A673 (cell line): ENCODE measurements around the gene FNDC3B.

Experiments used
- EZH2 ChIP-seq: fragments of 200-600 bp; sonication (generic); IDR thresholded peaks from 2 replicates; pipeline ENCODE4 v1.6.1; 2017; ENCODE audit warnings: borderline replicate concordance, low read depth, mild to moderate bottlenecking, mixed read lengths, antibody characterized with exemption, low read length; ENCODE audit not compliant: poor library complexity, severe bottlenecking
- TF ChIP-seq, protein P1 (sequence below): fragments of 300-800, 200-600 bp; sonication (generic); conservative IDR thresholded peaks from 2 replicates; pipeline ENCODE4 v1.5.1; 2017; ENCODE audit warnings: low read depth, mild to moderate bottlenecking, antibody characterized with exemption, low read length, moderate library complexity, mixed read lengths

DNA sequence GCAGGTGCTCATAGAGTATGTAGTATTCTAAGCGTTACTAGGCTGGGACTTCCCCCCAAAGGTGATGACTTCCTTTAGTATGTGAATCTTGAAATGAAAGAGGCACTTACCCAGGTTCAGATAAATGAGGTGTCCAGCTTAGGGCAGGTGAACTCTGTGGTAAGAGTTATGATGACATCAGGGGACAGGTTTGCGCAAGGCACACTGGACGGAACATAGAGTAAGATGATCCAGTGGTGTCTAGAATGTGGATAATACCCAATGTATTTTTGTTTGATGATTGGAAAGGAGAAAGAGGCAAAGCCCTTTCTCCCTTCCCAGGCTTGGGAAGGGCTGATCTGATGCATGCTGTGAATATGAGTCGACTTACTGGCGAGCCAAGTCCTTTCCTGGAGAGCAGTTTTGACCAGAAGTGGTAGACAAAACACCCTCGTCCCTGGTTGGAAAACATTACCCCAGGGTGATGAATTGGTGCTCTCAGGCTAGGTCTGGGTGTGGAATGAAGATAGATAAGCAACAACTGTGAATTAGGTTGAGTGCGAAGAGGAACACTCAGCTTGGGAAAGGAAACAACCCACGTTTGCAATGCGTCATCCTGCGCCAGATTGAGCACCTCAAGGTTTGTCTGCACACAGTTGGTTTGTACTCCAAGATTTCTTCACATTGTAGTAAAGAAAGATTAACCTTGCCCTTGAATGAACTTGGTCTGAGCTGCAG lies 284.7 kb downstream of the FNDC3B start:
- no peak for TF ChIP-seq EZH2
- TF ChIP-seq, protein P1, sequence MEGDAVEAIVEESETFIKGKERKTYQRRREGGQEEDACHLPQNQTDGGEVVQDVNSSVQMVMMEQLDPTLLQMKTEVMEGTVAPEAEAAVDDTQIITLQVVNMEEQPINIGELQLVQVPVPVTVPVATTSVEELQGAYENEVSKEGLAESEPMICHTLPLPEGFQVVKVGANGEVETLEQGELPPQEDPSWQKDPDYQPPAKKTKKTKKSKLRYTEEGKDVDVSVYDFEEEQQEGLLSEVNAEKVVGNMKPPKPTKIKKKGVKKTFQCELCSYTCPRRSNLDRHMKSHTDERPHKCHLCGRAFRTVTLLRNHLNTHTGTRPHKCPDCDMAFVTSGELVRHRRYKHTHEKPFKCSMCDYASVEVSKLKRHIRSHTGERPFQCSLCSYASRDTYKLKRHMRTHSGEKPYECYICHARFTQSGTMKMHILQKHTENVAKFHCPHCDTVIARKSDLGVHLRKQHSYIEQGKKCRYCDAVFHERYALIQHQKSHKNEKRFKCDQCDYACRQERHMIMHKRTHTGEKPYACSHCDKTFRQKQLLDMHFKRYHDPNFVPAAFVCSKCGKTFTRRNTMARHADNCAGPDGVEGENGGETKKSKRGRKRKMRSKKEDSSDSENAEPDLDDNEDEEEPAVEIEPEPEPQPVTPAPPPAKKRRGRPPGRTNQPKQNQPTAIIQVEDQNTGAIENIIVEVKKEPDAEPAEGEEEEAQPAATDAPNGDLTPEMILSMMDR, result no peak
